Measurements from ENCODE around the gene CHI3L1. TPM values are rescaled to one million over a fixed set of nuclear protein-coding genes. Genes with fewer than 3 reads are reported as not detected.

Gene CHI3L1
- total RNA-seq, 1 donor from 2014 or later: 0.20 TPM

DNA sequence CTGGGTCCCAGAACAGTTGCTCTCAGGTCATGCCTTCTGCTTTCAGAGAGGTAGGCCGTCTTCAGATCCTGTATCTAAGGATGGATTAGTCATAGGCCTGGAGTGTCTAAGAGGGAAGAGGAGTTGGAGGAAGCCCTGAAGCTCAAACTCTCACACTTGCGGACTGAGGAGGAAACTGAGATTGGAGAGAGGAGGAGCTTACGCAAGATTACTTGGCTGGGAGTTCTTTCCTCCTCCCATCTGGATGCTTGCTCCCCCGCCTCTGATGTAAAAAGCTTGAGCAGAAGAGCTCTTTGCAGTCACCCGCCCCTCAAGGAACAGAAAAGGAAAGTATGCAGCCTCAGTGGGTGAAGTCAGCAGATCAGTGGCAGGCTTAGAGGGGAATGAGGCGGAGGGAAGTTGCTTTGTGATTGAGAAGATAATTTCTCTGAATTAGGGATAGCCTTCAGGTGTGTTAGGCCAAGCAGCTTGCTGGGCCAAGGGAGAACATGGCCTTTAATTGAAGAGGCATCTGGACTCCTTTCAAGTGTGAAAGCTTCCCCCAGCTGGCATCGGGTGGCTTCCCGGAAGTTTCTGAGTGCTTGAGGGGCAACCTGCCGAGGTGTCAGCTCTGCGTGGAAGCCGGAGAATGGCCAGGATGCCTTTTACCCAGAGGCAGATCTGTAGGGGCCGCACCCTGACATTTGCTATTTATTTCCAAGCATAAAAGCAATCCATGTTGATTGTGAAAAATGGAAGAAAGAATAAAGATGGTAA is 52.4 kb downstream of the CHI3L1 start:
- no peaks in the 10 kb centered on the region for H3K27me3 ChIP-seq (ENCODE audit: insufficient read depth, low read length)
- FAIRE-seq: no peak
- H3K27ac ChIP-seq (ENCODE audit: low read depth, low read length): no peak overlapping the region
- no peak overlapping the region for H3K27ac Mint-ChIP-seq (ENCODE audit: unreplicated experiment)
- H3K79me2 ChIP-seq (ENCODE audit: insufficient read depth, low read length): no peaks in the 10 kb centered on the region
- peaks cover 2% of the 10 kb centered on the region for H3K9me3 Mint-ChIP-seq (ENCODE audit: unreplicated experiment)
- peaks cover 2% of the 10 kb centered on the region for H3K36me3 Mint-ChIP-seq (ENCODE audit: low read depth, unreplicated experiment)
- H3K27me3 Mint-ChIP-seq (ENCODE audit: low read depth, unreplicated experiment): peaks cover 14% of the 10 kb centered on the region
- H3K4me2 ChIP-seq (ENCODE audit: low read length): no peak overlapping the region
- H4K20me1 ChIP-seq (ENCODE audit: insufficient read depth, low read length): peaks cover 9% of the 10 kb centered on the region
- H3K4me3 ChIP-seq (ENCODE audit: insufficient read depth, low read depth, low read length): no peak overlapping the region
- H3K36me3 ChIP-seq (ENCODE audit: insufficient read depth, low read length): no peaks in the 10 kb centered on the region
- no peak for TF ChIP-seq EZH2 (IDR thresholded peaks at IDR 0.05; ENCODE audit: insufficient read depth, low read length)
- TF ChIP-seq, protein P1, sequence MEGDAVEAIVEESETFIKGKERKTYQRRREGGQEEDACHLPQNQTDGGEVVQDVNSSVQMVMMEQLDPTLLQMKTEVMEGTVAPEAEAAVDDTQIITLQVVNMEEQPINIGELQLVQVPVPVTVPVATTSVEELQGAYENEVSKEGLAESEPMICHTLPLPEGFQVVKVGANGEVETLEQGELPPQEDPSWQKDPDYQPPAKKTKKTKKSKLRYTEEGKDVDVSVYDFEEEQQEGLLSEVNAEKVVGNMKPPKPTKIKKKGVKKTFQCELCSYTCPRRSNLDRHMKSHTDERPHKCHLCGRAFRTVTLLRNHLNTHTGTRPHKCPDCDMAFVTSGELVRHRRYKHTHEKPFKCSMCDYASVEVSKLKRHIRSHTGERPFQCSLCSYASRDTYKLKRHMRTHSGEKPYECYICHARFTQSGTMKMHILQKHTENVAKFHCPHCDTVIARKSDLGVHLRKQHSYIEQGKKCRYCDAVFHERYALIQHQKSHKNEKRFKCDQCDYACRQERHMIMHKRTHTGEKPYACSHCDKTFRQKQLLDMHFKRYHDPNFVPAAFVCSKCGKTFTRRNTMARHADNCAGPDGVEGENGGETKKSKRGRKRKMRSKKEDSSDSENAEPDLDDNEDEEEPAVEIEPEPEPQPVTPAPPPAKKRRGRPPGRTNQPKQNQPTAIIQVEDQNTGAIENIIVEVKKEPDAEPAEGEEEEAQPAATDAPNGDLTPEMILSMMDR (IDR thresholded peaks at IDR 0.05; ENCODE audit: insufficient read depth, low read depth, low read length): no peak
- DNase-seq (ENCODE audit: low read depth): peak; percentile 58
- no peaks in the 10 kb centered on the region for H3K4me1 ChIP-seq (ENCODE audit: insufficient read depth, low read length)
- H3K4me1 Mint-ChIP-seq (ENCODE audit: low read depth, unreplicated experiment): peaks cover 9% of the 10 kb centered on the region
- no peak overlapping the region for H3K9ac ChIP-seq (ENCODE audit: low read length)
- H3K9me3 ChIP-seq (ENCODE audit: insufficient read depth, low read depth, low read length): no peaks in the 10 kb centered on the region
- no peak overlapping the region for H2AFZ ChIP-seq (ENCODE audit: low read depth, low read length)
- H3K4me3 Mint-ChIP-seq (ENCODE audit: unreplicated experiment): no peak overlapping the region

DNA sequence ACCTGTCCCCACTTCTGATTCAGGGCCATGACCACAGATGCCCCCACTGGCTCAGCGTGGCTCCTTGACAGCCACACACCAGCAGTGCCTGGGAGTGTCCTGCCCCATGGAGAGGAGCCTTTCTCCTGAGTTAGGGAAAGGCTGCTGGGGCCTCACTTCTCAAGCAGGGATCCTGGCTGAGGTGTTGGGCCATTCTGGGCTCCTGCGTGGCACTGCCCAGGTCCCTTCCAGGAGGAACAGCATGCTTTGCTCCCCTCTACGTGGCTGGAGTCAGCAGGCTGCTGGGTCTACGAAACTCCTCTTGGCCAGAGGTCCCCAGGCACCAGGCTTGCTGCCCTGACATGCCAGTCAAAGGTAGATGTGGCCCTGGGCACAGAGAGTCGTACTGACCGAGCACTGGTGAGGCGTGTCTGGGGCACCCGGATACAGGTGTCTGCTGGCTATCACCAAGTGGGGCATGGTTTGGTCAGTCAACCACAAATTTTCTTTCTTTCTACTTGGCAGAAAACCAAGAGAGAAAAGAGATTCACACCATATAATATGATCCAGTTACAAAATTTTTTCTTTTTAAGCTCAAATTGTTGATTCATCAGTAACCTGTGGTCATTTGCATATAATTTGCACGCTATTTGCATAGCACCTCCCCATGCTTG is 54.8 kb downstream of the CHI3L1 start:
- Mint-ChIP-seq H3K4me3 (ENCODE audit: unreplicated experiment) (no peak overlapping the region), H3K36me3 (ENCODE audit: low read depth, unreplicated experiment) (peaks cover 3% of the 10 kb centered on the region), H3K27me3 (ENCODE audit: low read depth, unreplicated experiment) (peaks cover 21% of the 10 kb centered on the region), H3K9me3 (ENCODE audit: unreplicated experiment) (no peaks in the 10 kb centered on the region), H3K27ac (ENCODE audit: unreplicated experiment) (no peak overlapping the region), H3K4me1 (ENCODE audit: low read depth, unreplicated experiment) (peaks cover 17% of the 10 kb centered on the region)
- TF ChIP-seq EZH2 (IDR thresholded peaks at IDR 0.05; ENCODE audit: insufficient read depth, low read length): no peak
- TF ChIP-seq, protein P1 (IDR thresholded peaks at IDR 0.05; ENCODE audit: insufficient read depth, low read depth, low read length): no peak
- no peaks in the 10 kb centered on the region for H3K79me2 ChIP-seq (ENCODE audit: insufficient read depth, low read length)
- no peak for DNase-seq (ENCODE audit: low read depth)
- no peak overlapping the region for H3K4me3 ChIP-seq (ENCODE audit: insufficient read depth, low read depth, low read length)
- no peaks in the 10 kb centered on the region for H3K36me3 ChIP-seq (ENCODE audit: insufficient read depth, low read length)
- H3K9me3 ChIP-seq (ENCODE audit: insufficient read depth, low read depth, low read length): no peaks in the 10 kb centered on the region
- no peaks in the 10 kb centered on the region for H3K27me3 ChIP-seq (ENCODE audit: insufficient read depth, low read length)
- no peak overlapping the region for H2AFZ ChIP-seq (ENCODE audit: low read depth, low read length)
- peaks cover 11% of the 10 kb centered on the region for H3K4me1 ChIP-seq (ENCODE audit: insufficient read depth, low read length)
- no peak overlapping the region for H3K27ac ChIP-seq (ENCODE audit: low read depth, low read length)
- H3K4me2 ChIP-seq (ENCODE audit: low read length): no peak overlapping the region
- no peak for FAIRE-seq
- no peak overlapping the region for H3K9ac ChIP-seq (ENCODE audit: low read length)
- peaks cover 10% of the 10 kb centered on the region for H4K20me1 ChIP-seq (ENCODE audit: insufficient read depth, low read length)
